Keratinocyte (primary cell): ENCODE data around the gene HPX. TPM values are rescaled to one million over a fixed set of nuclear protein-coding genes. Genes with fewer than 3 reads are reported as not detected.

Experiments used
- DNase-seq: peaks from one replicate; pipeline ENCODE4 v3.0.0-alpha.2; 2011; ENCODE audit warnings: low read depth, missing footprints, low spot score
- FAIRE-seq: peaks from 2 replicates; lab custom pipeline; 2011; peaks lifted over from hg19 to GRCh38; lab: Jason Lieb, UNC
- H2AFZ ChIP-seq: 2 replicates; pipeline ENCODE4 v1.6.0; 2012; ENCODE audit warnings: low read length, control low read depth, inconsistent platforms; ENCODE audit not compliant: control insufficient read depth
- H3K27ac ChIP-seq: 2 replicates; pipeline ENCODE4 v1.5.1; 2011; ENCODE audit warnings: low read length; ENCODE audit not compliant: control insufficient read depth, insufficient read depth
- H3K27me3 ChIP-seq: 3 replicates; pipeline ENCODE4 v1.6.0; 2011; ENCODE audit warnings: low read length; ENCODE audit not compliant: control insufficient read depth, insufficient read depth; ENCODE audit errors: extremely low read depth
- H3K36me3 ChIP-seq, 2 experiments: 2 replicates in 1 of 2; 3 replicates in 1 of 2; pipeline ENCODE4 v1.5.1; 2011; ENCODE audit warnings: low read length in 2 of 2, mild to moderate bottlenecking in 1 of 2; ENCODE audit not compliant: control insufficient read depth in 2 of 2, insufficient read depth in 2 of 2; ENCODE audit errors: extremely low read depth in 1 of 2
- H3K4me1 ChIP-seq: 3 replicates; pipeline ENCODE4 v1.5.1; 2011; ENCODE audit warnings: low read length; ENCODE audit not compliant: control insufficient read depth, insufficient read depth; ENCODE audit errors: extremely low read depth
- H3K4me2 ChIP-seq: 3 replicates; pipeline ENCODE4 v1.6.0; 2011; ENCODE audit warnings: low read depth, low read length; ENCODE audit not compliant: control insufficient read depth, insufficient read depth; ENCODE audit errors: extremely low read depth
- H3K4me3 ChIP-seq, 3 experiments: fragments of 200-600 bp in 1 of 3; sonication (generic) in 1 of 3; 2 replicates in 2 of 3; 3 replicates in 1 of 3; pipeline ENCODE4 v1.5.1; 2011 to 2016; ENCODE audit warnings: low read length in 3 of 3, mild to moderate bottlenecking in 3 of 3, control low read depth in 2 of 3, inconsistent platforms in 1 of 3, low read depth in 1 of 3, mixed read lengths in 1 of 3, mixed run types in 1 of 3, moderate library complexity in 1 of 3; ENCODE audit not compliant: control insufficient read depth in 2 of 3, insufficient read depth in 2 of 3; ENCODE audit errors: extremely low read depth in 1 of 3
- H3K79me2 ChIP-seq: 2 replicates; pipeline ENCODE4 v1.6.0; 2012; ENCODE audit warnings: low read length; ENCODE audit not compliant: control insufficient read depth, insufficient read depth
- H3K9ac ChIP-seq: 3 replicates; pipeline ENCODE4 v1.6.0; 2011; ENCODE audit warnings: low read length; ENCODE audit not compliant: control insufficient read depth, insufficient read depth; ENCODE audit errors: extremely low read depth
- H3K9me1 ChIP-seq: 3 replicates; pipeline ENCODE4 v1.6.0; 2011; ENCODE audit warnings: low read length; ENCODE audit not compliant: control insufficient read depth, insufficient read depth; ENCODE audit errors: extremely low read depth
- H3K9me3 ChIP-seq: 2 replicates; pipeline ENCODE4 v1.5.1; 2012; ENCODE audit warnings: low read depth, low read length; ENCODE audit not compliant: control insufficient read depth
- H4K20me1 ChIP-seq: 3 replicates; pipeline ENCODE4 v1.6.0; 2011; ENCODE audit warnings: low read length; ENCODE audit not compliant: control insufficient read depth, insufficient read depth; ENCODE audit errors: extremely low read depth
- CTCF ChIP-seq, 3 experiments: IDR thresholded peaks in 1 of 3; conservative IDR thresholded peaks in 1 of 3; optimal IDR thresholded peaks in 1 of 3; 2 replicates in 2 of 3; 3 replicates in 1 of 3; pipeline versions ENCODE3 to v1.5.1; 2011; ENCODE audit warnings: low read length in 3 of 3, mild to moderate bottlenecking in 3 of 3, moderate library complexity in 2 of 3, control low read depth in 1 of 3, inconsistent platforms in 1 of 3; ENCODE audit not compliant: insufficient read depth in 2 of 3; ENCODE audit errors: extremely low read depth in 1 of 3
- EZH2 ChIP-seq: IDR thresholded peaks from one replicate; pipeline ENCODE4 v1.6.1; 2012; ENCODE audit warnings: inconsistent platforms, mild to moderate bottlenecking, low read length, moderate library complexity
- dilution Hi-C: fragments of 300-500 bp; cut with MboI; formaldehyde crosslinking; loops from one replicate; pipeline ENCODE4 v1.7.0; 2020; ENCODE audit warnings: low sequenced_read_pairs; ENCODE audit not compliant: extremely low pct_ligation_motif_present
- polyA plus RNA-seq, 5 experiments: library from polyadenylated mRNA; depleted of rRNA in 3 of 5; stranded (reverse) in 3 of 5; stranded (forward) in 1 of 5; unstranded in 1 of 5; fragments of >200 nt; gene quantifications; 1 replicate in 1 of 5; 2 replicates in 3 of 5; 3 replicates in 1 of 5; pipeline versions ENCODE4 v1.2.1 to v1.2.3, GENCODE V29; 2011 to 2012; ENCODE audit warnings: missing spikeins in 2 of 5, low read depth in 1 of 5, low replicate concordance in 1 of 5

HPX gene
- polyA plus RNA-seq, 1 donor (not counting 4 experiments of a cell fraction or from before 2014, with no cell fraction given), result 0.76 TPM

- no peak for FAIRE-seq
- dilution Hi-C loops, result no loop called here
- no peaks in the 10 kb centered on the region for H3K79me2 ChIP-seq
These were observed 25.0 kb downstream of the HPX start for GRCh38 chr11:6415797-6416196.

GRCh38 chr11:6414874-6415328 lies 25.9 kb downstream of the HPX start:
- Histone ChIP-seq H3K9me3 (no peaks in the 10 kb centered on the region), H3K9ac (no peak overlapping the region), H3K79me2 (no peaks in the 10 kb centered on the region), H4K20me1 (no peaks in the 10 kb centered on the region), H3K36me3 (no peaks in the 10 kb centered on the region), H3K27ac (no peak overlapping the region), H3K27me3 (peaks cover 10% of the 10 kb centered on the region), H3K4me1 (peaks cover 7% of the 10 kb centered on the region), H3K4me2 (no peak overlapping the region), H3K9me1 (no peaks in the 10 kb centered on the region), H2AFZ (no peak overlapping the region), H3K4me3 (no peak overlapping the region)
- DNase-seq (no peak), FAIRE-seq (no peak)
- dilution Hi-C loops, result no loop called here
- no peak for TF ChIP-seq CTCF (optimal IDR thresholded peaks at IDR 0.05 in 1 of 3, IDR thresholded peaks at IDR 0.05 in 1 of 3, conservative IDR thresholded peaks at IDR 0.05 in 1 of 3; ENCODE audit: extremely low read depth in 1 of 3, insufficient read depth in 2 of 3, low read length in 3 of 3)
- no peak for TF ChIP-seq EZH2

More at GRCh38 chr11:6415797-6416196, 25.0 kb downstream of the HPX start:
- Histone ChIP-seq H4K20me1 (no peaks in the 10 kb centered on the region), H3K9me1 (no peaks in the 10 kb centered on the region), H3K9ac (no peak overlapping the region), H3K4me1 (peaks cover 7% of the 10 kb centered on the region), H3K9me3 (no peaks in the 10 kb centered on the region), H3K27me3 (peaks cover 10% of the 10 kb centered on the region), H3K4me2 (no peak overlapping the region), H3K4me3 (no peak overlapping the region), H3K36me3 (no peaks in the 10 kb centered on the region), H3K27ac (no peak overlapping the region), H2AFZ (no peak overlapping the region)
- DNase-seq, result no peak
- no peak for TF ChIP-seq CTCF (optimal IDR thresholded peaks at IDR 0.05 in 1 of 3, IDR thresholded peaks at IDR 0.05 in 1 of 3, conservative IDR thresholded peaks at IDR 0.05 in 1 of 3; ENCODE audit: extremely low read depth in 1 of 3, insufficient read depth in 2 of 3, low read length in 3 of 3)
- no peak for TF ChIP-seq EZH2
